DND-41 (cell line): ENCODE data around the gene TRIM64.
"Not testable (repeated sequence)": the region's sequence is repeated elsewhere in the genome, so short reads cannot be mapped to it uniquely, and the experiment has no call there.

ENCODE experiments used
- CTCF ChIP-seq: IDR thresholded peaks from 2 replicates; pipeline ENCODE4 v1.5.1; 2012; ENCODE audit warnings: borderline replicate concordance, low read length, moderate library complexity, mild to moderate bottlenecking; ENCODE audit not compliant: poor library complexity, severe bottlenecking; ENCODE audit errors: extremely low read depth
- EZH2 ChIP-seq: IDR thresholded peaks from 3 replicates; pipeline ENCODE4 v1.6.1; 2012; ENCODE audit warnings: borderline replicate concordance, low read depth, mild to moderate bottlenecking, moderate library complexity, low read length, inconsistent platforms; ENCODE audit not compliant: severe bottlenecking

- TF ChIP-seq CTCF, EZH2: not testable (repeated sequence)
These were observed 42.1 kb upstream of the TRIM64 start, which contains the start of gene TRIM49D2 for GRCh38 chr11:89923764-89924163.
